GM18873 (cell line): ENCODE measurements around the gene MYBBP1A.
"Not testable (repeated sequence)": the region's sequence is repeated elsewhere in the genome, so short reads cannot be mapped to it uniquely, and the experiment has no call there.

Source experiments
- ATAC-seq: cut with Tn5 transposase; IDR thresholded peaks from one replicate; pipeline ENCODE4 v1.9.1; 2021; ENCODE audit warnings: mild to moderate bottlenecking, moderate library complexity, moderate number of reproducible peaks; ENCODE audit not compliant: unreplicated experiment, low FRiP score

Gene MYBBP1A

DNA sequence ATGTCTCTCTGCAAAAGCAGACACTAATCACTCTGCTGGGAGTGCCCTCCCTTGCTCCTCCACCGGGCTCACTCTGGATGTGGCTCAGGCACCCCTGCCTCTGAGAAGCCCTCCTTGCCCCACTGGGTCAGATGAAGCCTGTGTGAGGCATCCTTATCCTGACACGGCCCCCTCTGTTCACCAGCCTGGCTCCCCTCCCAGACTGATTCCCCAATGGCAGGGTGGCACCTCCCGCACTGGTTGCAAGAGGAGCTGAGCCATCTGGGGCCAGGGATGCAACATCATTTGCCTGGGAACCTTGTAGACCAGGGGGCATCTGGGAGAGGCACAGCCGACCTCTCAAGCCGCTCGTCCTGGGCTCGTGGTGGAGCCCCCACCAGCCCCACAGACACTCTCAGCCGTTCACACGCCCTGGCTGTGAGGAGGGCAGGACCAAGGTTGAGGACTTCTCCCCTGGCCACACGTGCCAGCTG, 35.8 kb upstream of the MYBBP1A start:
- ATAC-seq = no peak

DNA sequence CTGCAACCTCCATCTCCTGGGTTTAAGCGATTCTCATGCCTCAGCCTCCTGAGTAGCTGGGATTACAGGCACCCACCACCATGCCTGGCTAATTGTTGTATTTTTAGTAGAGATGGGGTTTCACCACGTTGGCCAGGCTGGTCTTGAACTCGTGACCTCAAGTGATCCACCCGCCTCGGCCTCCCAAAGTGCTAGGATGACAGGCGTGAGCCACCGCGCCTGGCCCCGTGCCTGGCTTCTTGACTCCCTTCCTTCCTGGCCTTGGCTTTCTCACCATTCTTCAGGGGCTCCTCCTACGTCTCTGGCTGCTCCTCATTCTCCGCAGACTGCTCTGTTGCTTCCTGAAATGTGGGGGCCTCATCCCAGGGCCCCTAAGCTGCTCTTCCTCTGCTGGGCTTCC, 34.9 kb upstream of the MYBBP1A start:
- ATAC-seq = not testable (repeated sequence)

DNA sequence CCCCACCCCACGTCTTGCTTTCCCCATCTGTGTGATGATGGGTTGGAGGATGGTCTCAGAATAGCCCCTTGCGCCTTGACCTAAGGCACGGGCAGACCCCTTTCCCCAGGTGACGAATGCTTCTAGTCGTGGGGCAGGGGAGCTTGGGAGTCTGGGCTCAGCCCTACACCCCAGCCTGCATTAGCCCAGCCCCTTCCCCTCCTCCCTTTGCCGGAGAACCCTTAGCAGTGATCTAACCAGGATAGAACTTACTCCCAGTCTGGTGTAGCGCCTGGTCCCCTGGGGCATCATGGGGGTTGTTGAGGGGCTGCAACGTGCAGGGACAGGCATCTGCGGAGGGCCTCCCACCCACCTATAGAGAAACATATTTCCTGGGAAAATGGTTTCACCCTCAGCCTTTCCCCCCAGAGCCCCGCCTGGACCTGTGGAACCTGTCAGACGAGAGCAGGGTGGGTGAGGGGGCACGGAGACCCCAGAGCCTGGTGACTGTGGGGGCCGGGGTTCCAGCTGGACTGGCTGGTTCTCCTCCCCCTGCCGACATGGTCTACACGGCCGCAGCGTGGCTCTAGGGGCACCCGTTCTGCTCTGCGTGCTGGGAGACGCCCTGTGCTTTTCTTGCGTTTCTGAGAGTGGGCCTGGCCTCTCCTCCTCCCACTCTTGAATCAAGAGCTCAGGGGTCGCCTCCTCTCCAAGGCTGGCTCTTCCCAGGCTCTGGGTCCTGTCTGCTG, 33.9 kb upstream of the MYBBP1A start:
- ATAC-seq = no peak

DNA sequence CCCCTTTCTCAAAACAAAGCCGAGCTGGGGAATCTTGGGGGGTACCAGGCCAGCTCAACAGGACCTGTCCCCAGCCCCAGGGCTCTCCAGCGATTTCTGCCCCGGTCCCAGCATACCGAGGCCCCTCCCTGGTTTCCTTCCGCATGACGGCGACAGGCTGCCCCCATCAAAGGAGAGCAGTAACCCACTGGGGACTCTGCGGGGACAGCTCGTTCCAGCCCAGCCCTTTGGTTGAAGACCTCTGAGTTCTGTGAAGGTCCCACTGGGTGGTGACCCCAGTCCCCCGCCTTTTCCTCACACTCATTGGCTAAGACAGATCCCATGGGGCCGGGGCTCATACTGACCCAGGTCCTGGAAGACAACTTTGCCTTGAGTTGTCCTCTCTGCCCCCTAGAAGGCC, 33.2 kb upstream of the MYBBP1A start:
- ATAC-seq = no peak

DNA sequence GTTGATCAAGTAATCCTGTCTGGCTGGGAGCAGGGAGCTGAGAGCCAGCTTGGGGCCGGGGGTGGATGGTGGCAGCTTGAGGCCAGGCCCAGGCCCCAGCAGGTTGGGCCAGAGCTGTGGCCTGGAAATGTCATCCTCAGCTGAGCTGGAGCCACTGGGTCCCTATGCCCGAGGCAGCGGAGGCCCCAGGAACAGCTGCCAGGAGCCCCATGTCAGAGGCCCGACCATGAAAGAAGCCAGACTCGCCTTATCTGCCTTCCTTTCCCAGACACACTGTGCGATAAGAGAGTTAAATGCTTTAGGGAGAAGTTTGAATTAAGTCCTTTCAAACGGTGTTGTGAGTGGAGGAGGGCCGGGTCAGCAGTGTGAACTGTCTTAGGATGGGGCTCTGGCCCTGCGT, 32.6 kb upstream of the MYBBP1A start:
- no peak for ATAC-seq

DNA sequence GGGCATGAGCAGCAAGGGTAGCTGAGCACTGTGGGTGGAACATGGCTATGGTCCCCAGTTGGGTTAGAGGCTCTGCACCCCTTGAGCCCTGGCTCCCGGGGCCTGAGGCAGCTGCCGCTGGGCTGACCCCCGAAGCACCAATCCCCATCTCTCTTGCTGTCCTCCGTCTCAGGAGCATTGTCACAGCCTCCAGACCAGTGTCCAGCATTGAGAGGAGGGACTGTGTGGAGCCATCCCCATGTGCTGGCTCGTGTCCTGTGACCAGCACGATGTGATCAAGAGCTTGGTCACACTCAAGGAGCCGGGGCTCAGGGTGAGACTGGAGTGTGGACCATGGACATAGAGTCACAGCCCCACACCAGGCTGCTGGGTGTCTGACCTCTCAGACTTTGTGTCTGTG, 32.0 kb upstream of the MYBBP1A start:
- no peak for ATAC-seq

DNA sequence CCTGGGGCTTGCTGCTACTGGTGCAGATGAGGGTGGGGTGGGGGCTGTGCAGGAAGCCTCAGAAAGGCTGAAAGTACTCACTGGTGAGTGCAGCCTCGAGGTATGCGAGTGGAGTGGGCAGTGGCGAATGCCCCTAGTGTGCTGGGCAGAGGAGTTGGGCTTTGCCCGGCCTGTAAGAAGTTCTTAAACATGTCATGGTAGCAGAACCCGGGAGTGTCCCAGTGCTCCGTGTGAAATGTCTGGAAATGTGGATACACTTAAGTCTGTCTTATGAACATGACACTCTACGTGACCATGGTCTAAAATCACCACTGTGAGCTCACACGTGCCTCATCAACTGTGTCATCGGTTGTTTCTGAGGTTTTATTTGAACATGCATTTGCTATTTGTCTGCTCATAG, 30.9 kb upstream of the MYBBP1A start:
- ATAC-seq = no peak

DNA sequence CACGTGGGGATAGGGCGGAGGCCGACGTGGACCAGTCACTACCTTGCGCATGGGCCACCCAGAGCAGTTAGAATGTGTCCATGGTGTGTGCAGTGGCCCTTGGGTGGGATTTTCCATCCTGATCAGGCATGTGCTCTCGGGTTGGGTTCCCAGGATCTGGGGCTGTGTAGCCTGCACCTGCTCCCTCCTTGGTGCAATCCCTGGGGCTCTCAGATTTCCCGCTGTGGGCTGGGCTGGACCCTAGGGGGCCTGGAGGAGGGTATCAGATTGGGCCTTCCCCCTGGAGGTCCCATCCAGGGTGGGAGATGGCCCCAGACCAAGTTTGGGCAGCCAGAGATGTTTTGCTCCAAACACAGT, 30.4 kb upstream of the MYBBP1A start:
- ATAC-seq = no peak

DNA sequence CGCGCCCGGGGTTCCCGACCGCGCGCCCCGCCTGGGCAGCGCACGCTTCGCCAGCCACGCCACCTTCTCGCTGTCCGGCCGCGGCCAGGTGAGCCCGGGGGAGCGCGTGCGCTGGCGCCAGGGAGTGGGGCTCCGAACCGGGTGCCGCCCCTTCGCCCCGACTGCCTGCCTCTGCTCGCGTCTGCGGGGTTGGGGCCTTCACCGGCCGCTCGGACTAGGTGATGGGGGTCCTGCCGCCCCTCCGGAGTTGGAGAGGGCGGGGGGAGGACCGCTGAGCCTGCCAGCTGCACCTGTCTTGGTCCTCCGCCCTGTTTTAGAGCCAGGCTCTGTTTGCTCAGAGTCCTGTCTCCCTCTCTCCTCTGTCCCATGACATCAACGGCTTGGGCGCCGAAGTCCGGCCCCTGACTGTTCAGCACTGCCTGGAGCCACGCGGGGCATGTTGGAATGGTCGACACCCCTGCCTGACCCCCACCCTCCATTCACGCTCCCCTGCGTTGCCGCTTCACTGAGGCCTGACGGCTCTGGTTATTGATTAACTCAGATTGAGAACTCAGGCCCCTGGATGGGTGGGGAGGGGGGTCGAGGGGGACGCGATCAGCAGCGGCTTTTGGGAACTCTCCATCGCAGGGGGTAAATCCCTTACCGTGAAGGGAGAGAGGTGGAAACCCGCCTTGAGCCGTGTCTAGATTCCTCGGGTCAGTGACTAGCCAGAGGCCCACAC, 29.9 kb upstream of the MYBBP1A start:
- no peak for ATAC-seq

DNA sequence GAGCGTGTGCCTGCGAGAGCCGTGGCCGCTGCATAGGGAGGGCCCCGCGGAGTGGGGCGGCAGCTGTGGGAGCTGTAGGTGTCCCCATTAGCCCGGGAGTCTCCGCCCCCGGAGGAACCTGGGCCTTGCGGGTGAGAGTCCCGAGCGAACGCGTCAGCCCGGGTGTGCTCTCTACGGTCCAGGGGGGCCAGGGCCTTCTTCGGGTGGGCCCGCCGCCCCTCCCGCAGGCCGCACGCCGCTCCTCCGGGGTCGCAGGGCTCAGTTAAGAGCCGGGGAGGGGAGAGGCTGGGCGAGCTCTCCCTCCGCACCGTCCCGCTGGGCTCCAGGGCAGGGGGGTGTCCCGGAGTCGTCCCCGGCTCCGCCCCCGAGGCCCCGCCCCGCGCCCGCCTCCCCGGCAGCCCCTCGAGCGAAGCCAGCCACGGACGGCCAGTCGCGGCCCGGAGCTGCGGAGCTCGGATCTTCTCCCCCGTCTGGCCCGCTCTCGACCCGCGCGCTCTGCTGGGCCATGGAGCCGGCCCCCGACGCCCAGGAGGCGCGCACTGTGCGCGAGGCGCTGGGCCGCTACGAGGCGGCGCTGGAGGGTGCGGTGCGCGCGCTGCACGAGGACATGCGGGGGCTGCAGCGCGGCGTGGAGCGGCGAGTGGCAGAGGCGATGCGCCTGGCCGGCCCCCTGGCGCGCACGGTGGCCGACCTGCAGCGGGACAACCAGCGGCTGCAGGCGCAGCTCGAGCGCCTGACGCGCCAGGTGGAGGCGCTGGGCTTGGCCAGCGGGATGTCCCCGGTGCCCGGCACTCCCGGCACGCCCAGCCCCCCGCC, 29.1 kb upstream of the MYBBP1A start, which contains the start of gene SMTNL2:
TSS of gene SMTNL2 (plus strand) at position 429 of the 816 bp plus-strand sequence. CDS start at position 506, 77 bp downstream.
- ATAC-seq = no peak

DNA sequence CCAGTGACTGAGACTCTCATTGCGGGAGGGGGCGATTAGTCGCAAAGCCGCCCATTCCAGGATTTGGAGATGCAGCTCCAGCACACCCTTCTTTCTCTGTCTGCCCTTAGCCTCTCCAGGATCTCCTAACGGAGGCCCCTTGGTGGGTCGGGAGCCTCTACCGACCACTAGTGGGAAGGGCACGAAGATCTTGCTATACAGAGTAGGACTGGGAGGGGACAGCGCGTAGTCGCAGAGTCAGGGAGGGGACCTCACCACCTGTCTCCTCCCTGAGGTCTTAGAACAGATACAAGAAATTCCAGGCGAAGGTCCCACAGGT, 28.6 kb upstream of the MYBBP1A start:
- ATAC-seq = no peak

DNA sequence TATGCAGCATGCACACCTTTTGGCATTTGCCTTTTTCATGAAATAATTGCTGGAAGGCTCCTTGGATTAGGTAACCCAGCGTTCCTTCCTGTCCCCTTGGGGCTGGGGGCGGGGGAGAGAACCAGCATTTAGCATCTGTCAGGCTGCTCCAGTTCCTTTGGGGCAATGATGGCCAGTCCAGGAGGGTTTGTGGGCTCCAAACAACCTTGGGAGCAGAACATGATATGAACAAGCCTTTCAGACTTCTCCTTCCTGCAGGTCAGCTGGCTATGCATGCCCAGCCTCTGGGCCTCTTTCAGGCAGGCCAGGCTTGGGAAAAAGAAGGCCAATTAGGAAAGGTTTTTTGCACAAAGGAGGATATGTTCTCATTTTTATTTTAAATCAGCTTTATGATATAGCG, 28.0 kb upstream of the MYBBP1A start:
- ATAC-seq = no peak

DNA sequence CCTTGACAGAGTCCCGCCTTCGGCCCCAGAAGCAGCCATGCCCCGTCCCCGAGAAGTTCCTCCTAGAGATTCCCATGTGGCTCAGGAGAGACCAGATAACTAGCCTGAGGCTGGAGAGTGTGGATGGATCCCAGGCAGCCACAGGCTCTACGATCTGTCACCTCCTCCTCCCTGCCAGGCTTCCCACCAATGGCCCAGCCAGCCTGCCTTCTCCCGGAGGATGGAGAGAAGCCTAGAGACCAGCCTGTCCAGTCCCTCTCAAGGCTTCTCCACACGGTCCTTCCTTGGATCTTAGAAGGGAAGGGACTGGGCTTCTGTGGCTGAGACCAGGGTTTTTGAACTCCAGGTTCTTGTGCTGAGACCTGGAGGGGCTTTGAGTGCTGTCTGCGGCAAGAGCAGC, 27.5 kb upstream of the MYBBP1A start:
- no peak for ATAC-seq

DNA sequence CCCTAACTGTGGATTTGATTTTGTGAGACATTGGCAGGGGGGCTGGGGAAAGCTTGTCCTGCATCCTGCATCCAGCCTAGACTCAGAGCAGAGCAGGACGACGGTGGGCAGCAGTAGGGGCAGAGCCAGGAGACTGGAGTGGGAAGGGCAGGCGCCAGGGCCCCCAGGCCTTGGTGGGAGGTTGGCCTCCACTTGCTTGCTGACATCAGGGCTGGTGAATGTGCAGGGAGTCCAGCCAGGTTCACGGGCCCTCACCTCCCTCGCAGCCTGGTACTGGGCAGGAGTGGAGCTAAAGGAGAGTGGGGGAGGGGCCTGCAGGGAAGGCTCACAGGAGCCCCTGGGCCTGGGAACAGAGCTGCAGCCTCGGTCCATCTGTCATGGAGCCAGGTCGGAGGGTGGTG, 26.9 kb upstream of the MYBBP1A start:
- no peak for ATAC-seq

DNA sequence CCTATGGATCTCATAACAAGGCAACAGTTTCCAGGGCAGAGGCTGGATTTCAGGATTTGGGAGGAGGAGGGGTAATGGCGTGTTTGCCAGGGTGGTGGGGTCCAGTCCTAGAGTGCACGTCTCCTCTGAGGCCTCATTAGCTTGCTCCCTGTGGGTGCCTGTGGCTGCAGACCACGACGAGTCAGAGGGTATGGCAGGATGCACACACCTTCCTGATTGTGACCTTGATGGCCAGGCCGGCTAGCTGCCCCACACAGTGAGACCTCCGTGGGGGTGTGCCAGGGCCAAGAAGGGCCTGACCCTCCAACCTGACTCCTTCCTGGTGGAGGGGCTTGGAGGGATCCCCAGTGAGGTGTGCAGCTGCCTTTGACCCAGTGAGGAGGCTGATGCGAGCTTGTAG, 25.1 kb upstream of the MYBBP1A start:
- no peak for ATAC-seq

DNA sequence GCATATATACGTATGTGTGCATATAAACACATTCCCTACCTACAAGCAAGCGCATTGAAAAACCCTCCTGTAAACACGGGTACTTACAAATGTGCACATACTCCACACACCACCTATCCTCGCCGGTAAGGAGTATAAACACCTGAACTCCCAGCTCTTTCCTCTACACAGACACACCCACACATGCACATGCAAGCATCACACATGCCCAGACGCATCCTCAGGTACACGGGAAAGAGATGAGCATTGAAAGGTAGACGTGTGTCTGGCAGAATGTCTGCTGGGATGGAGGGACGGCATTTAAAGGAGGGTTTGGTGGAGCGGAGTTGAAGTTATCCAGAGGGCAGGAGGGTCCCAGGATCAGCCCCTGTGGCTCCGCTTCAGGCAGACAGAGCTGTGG, 24.5 kb upstream of the MYBBP1A start:
- no peak for ATAC-seq

DNA sequence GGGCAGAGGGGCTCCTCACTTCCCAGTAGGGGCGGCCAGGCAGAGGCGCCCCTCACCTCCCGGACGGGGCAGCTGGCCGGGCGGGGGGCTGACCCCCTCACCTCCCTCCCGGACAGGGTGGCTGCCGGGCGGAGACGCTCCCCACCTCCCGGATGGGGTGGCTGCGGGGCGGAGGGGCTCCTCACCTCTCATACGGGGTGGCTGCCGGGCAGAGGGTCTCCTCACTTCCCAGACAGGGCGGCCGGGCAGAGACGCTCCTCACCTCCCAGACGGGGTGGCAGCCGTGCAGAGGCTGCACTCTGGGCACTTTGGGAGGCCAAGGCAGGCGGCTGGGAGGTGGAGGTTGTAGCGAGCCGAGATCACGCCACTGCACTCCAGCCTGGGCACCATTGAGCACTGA, 23.2 kb upstream of the MYBBP1A start:
- ATAC-seq = not testable (repeated sequence)

DNA sequence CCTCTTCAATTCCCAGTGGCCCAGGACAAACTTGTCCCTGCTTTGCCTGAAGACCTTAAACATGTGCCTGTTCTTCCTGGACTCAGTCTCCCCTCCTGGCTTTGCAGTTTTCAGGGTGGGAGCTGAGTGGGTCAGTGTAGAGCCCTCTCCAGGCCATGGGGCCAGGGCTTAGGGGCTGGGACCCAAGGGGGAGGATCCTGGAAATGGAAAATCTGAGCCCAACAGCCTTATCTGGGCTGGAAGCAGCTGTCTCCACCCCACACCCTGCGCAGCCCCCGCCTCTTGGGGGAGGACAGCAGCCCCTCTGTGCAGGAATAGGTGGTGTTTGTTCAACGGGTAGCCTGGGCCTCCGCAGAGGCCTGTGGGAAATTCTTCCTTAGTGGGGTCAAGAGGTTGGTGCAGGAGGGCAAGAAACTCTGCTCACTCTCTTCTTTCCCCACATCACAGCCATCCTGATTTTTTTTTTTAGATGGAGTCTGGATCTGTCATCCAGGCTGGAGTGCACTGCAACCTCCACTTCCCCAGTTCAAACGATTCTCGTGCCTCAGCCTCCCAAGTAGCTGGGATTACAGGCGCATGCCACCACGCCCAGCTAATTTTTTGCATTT, 22.3 kb upstream of the MYBBP1A start:
- ATAC-seq = no peak

DNA sequence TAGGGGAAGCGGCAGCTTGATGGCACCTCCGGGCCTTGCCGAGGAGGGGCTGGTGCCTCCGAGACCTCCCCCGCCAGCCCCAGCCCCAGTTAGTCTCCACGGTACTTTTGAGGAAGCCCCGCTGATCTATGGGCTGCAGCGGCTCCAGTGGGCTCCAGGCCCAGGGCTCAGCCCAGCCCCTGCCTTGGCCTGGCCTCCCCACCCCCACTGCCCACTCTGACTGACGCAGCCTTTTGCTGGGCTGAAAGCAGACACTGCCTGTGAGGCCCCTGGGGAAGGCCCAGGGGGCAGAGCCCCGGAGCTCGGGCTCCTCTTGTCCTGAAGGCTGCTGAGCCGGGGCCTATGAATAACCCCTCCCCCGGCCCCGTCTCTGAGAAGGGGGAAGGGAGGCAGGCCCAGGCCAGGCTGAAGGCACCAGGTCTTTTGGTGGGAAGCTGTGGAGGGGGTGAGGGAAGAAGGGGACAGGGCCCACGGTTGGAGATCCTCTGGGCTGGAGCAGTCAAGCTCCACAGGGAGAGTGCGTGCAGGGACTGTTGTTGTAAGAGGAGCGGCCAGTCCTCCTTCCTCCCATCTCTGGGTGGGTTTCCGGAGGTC, 21.6 kb upstream of the MYBBP1A start:
- ATAC-seq = no peak

DNA sequence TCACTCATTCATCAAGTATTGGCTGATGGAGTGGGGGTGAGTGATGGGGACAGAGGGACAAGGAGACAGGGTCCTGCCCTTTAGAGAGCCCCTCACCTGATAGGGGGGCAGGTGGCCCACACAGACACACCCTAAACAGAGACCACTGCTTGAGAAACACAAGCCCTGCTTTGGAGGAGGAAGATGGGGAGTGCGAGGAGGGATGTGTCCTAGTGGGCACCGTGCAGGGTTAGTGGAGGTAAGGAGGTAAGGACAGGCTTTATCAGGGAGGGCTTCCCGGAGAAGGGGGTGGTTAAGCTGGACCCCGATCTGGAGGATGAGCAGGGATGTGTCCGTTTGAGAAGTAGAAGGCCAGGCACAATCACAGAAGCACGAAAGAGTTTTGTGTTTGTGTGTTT, 21.0 kb upstream of the MYBBP1A start:
- no peak for ATAC-seq
